HTERT RPE-1 (cell line): ENCODE data around the gene TRAPPC5.

Experiments
- in situ Hi-C: fragments of 300-500 bp; cut with MboI; formaldehyde crosslinking; loops from 4 replicates; pipeline ENCODE4 v1.14.3; 2020; ENCODE audit warnings: low sequenced_read_pairs

TRAPPC5 gene

GRCh38 chr19:7674010-7675005, 6.3 kb upstream of the TRAPPC5 start:
- in situ Hi-C loops: no loop called here

DNA sequence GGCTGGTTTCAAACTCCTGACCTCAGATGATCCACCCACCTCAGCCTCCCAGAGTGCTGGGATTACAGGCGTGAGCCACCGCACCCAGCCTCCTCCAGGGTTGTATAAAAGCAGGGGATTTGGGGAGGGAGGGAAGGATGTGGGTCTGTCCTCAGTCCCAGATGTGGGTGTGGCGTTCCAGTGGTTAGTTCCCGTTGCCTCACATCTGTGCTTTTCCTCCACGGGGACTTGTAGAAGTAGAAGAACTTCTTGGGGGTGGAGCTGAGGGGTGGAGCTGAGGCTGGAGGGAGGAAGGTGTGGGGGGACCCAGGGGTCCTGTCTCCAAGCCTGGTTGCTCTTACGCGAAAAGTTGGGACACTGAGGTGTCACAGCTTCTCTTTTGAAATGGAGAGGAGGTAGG, 4.3 kb upstream of the TRAPPC5 start:
- in situ Hi-C loops: no loop called here

- in situ Hi-C loops: no loop called here
Measured at GRCh38 chr19:7676854-7677253, 3.8 kb upstream of the TRAPPC5 start, which contains the start of gene MCEMP1. TSS of gene MCEMP1 (plus strand) at chr19:7677090. CDS start at chr19:7677121, 31 bp downstream.

DNA sequence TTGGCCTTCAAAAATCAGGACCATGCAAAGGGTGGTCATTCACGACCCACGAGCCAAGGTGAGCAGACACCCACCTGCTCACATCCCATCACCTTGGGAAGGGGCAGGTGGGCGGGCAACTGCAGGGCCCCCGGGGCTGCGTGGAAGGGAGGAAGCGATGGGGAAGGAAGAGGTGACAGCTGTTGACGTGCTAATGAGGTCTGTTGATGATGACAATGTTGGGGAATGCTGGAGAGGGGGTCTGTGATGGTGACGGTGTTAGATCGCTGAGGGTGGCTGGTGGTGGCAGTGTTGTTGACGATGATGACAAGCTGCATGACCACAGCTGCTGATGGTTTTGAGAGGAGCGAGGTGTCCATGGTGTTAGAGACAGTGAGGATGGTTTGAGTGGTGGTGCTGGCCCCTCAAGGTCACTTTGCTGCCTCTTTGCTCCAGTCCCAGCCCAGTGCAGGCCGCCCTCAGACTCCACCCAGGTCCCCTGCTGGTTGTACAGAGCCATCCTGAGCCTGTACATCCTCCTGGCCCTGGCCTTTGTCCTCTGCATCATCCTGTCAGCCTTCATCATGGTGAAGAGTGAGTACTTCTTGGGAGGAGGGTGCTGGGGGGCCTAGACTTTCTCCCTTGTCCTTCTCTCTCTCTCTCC, 2.8 kb upstream of the TRAPPC5 start:
- in situ Hi-C loops: no loop called here

DNA sequence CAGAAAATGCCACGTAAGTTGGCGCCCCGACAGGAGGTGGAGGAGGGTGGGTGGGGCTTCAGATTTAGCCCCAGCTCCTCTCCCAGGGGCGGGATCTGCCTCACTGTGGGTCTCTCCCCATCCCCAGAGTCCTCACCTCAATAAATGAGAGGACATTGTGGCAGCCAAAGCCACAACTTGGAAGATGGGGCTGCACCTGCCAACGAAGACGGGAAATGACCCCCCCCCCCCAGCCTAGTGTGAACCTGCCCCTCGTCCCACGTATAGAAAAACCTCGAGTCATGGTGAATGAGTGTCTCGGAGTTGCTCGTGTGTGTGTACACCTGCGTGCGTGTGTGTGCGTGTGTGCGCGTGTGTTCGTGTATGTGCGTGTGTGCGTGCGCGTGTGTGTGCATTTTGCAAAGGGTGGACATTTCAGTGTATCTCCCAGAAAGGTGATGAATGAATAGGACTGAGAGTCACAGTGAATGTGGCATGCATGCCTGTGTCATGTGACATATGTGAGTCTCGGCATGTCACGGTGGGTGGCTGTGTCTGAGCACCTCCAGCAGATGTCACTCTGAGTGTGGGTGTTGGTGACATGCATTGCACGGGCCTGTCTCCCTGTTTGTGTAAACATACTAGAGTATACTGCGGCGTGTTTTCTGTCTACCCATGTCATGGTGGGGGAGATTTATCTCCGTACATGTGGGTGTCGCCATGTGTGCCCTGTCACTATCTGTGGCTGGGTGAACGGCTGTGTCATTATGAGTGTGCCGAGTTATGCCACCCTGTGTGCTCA, 1.5 kb upstream of the TRAPPC5 start:
- in situ Hi-C loops: no loop called here

DNA sequence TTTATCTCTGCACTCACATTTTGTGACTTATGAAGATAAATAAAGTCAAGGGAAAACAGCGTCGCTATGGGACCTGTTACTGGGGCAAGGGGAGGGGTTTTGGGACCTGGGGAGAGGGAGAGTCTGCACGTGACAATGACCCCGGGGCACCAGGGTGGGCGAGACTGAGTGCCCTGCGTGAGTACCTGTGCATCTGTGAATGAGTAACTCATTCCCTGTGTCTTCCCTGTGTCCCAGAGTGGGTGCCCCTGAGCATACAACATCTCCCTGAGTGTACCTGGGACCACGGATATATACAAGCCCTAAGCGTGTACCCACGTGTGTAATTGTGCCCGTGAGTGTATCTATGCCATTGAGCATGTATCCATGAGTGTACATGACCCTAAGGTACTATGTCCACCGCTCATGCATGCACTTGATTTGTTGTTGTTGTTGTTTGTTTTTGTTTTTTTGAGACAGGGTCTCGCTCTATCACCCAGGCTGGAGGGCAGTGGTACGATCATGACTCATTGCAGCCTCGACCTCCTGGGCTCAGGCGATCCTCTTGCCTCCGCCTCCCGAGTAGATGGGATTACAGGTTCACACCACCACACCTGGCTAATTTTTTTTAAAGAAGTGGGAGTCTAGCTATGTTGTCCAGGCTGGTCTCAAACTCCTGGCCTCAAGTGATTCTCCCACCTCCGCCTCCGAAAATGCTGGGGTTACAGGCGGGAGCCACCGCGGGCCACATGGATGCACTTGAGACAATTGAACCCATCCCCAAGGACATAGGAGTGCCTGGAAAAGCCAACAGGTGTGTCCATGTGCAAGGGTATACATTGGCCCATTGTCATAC, 645 bp upstream of the TRAPPC5 start:
- in situ Hi-C loops: no loop called here

DNA sequence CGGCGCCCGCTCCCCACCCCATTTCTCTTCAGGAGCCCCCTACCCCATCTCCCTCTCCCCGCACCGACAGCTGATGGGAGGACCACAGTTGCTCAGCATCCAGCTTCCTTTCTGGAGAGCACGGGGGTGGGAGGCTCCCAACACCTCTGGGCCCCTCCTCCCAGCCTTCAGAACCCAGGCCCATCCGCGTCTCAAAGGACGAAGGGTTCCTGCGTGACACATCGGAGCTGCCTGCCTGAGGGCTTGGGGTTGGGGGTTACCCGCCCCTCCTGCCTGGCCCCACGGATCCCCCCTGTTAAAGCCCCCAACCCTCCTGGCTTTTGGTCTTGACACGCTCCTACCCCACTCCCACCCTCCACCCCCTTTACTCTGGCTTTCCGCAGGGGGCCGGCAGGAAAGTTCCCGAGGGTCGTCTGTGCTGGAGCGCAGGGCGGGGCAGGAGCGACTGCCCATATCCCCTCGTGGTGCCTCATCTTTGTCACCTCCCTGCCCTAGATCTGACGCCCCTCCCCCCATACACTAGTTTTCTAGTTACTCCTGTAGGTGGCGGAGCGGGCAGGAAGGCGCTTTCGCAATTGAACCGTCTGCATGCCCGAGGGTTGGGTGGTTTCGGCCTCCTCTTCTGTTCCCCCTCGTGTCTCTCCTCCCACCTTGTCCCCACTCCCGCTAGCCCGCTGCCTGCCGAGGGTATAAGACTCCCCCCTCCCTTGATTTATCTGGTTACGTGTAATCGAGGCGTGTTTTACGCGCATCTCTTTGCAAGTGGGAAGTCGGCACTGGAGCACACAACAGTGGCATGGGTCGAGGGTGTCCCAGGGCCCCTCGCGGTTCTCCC, 924 bp downstream of the TRAPPC5 start:
- in situ Hi-C loops: no loop called here

DNA sequence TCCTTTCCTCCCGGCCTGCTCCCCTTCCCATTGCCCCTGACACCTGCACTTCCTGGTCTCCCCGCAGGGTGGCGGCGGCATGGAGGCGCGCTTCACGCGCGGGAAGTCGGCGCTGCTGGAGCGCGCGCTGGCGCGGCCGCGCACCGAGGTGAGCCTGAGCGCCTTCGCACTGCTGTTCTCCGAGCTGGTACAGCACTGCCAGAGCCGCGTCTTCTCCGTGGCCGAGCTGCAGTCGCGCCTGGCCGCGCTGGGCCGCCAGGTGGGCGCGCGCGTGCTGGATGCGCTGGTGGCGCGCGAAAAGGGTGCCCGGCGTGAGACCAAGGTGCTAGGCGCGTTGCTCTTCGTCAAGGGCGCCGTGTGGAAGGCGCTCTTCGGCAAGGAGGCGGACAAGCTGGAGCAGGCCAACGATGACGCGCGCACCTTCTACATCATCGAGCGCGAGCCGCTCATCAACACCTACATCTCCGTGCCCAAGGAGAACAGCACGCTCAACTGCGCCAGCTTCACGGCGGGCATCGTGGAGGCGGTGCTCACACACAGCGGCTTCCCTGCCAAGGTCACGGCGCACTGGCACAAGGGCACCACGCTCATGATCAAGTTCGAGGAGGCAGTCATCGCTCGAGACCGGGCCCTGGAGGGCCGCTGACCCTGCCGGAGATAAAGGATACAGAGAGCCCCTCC, 1.7 kb downstream of the TRAPPC5 start:
- in situ Hi-C loops: no loop called here

DNA sequence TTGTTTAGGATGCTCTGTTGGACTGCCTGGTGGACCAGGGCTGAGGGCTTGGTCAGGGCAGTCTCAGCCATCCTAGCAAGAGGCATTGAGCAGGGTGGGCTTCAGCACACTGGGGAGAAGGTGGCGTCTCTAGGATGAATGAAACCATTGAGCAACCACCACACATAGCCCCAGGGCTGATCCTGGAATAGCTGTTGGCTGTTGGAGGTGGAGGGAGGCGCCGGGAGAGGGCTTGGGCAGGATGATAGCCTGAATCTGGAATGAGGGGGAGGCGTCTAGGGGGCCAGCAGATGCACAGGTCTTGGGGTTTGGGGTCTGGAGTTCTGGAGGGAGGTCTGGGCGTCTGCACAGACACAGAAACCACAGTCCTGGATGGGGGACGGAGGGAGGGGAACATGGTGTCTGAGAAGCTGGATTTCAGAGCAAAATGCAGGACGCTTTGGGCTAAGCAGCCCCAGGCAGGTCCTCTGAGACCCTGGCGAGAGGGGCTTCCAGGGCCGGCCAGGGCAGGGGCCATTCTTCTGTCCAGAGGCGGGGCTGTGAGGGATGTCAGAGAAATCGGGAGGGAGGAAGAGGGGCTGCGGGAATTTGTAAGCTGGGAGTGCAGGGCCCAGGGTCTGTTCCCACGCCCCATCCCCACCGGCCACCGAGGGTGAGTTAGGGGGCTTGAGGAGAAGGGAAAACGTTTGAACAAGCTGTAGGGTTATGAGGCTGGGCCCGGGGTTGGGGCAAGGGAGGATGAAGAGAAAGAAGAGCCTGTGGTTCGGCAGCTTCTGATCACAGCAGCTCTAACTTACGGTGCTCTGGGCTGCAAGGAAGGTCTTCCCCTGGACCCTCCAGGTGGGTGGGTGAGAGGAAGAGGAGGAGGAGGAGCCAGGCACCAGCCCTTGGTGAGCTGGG, 5.2 kb downstream of the TRAPPC5 start:
- in situ Hi-C loops: no loop called here

DNA sequence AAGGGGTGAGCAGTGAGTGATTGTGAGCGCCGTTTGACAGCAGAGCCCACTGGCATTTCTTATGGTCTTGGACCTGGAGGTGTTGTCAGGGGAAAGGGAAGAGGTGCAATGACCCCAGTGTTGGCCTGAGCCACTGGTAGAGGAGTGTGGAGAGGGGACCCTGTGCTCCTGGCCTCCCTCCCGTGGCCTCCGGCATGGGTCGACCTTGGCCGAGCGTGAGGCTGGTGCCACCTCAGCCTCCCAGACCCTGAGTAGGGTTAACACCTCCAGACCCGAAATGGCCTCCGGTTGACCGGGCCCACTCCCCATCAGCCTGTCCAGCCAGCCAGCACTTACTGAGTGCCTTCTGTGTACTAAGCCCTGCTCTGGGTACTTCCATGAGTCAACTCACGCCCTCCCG, 6.5 kb downstream of the TRAPPC5 start:
- in situ Hi-C loops: no loop called here

- in situ Hi-C loops: no loop called here
Measured at GRCh38 chr19:7689165-7689564, 8.5 kb downstream of the TRAPPC5 start.

DNA sequence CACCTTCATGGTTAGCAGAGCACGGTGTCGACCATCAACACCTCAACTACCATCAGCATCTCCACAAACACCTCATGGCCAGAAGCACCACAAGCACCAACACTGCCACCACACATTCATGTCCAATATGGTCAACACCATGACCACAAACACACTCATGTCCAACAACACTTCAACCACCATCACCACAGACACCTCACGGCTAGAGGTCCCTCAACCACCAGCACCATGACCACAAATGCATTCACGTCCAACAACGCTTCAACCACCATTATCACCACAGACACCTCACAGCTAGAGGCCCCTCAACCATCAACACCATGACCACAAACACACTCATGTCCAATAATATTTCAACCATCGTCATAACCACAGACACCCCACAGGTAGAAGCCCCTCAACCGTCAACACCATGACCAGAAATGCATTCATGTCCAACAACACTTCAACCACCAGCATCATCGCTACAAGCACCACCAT, 10.2 kb downstream of the TRAPPC5 start:
- in situ Hi-C loops: no loop called here

- in situ Hi-C loops: no loop called here
Measured at GRCh38 chr19:7691497-7691896, 10.9 kb downstream of the TRAPPC5 start.

- in situ Hi-C loops: no loop called here
Measured at GRCh38 chr19:7692417-7693088, 11.9 kb downstream of the TRAPPC5 start.

DNA sequence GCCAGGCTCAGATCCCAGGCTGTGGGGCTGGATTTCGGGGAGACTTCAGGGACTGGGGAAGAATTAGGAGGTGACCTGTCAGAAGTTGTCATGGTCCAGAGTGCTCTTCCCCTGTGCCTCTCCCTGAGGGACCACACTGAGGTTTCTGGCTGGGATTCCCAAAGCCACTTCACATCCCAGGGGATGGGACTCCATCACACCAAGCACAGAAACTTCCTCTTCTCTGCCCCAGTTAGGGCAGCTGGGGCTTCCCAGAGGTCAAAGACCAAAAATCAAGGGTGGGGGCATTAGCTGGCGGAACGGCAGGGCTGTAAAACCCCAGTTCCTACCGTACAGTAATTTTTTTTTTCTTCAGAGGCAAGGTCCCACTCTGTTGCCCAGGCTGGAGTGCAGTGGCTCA, 13.9 kb downstream of the TRAPPC5 start:
- in situ Hi-C loops: no loop called here

GRCh38 chr19:7697721-7698287, 17.2 kb downstream of the TRAPPC5 start:
- in situ Hi-C loops: no loop called here

GRCh38 chr19:7698583-7698982, 17.9 kb downstream of the TRAPPC5 start:
- in situ Hi-C loops: no loop called here
